AG04449 (cell line): ENCODE data around the gene SH3RF2.

Experiments
- CTCF ChIA-PET: fragments of 350-600 bp; formaldehyde crosslinking; extraction: SDS; loops from one replicate; lab custom pipeline; 2021; ENCODE audit warnings: antibody characterized with exemption; lab: Yijun Ruan, JAX
- POLR2A ChIA-PET: fragments of 400-600, 350-600 bp; formaldehyde crosslinking; extraction: SDS; loops from one replicate; lab custom pipeline; 2020; ENCODE audit warnings: antibody characterized with exemption, inconsistent platforms; lab: Yijun Ruan, JAX
- DNase-seq: peaks from one replicate; pipeline ENCODE4 v3.0.0-alpha.2; 2010; ENCODE audit warnings: low read depth, low spot score
- H3K4me3 ChIP-seq: 2 replicates; pipeline ENCODE4 v1.5.1; 2011; ENCODE audit warnings: low read depth, mild to moderate bottlenecking, control low read depth, low read length
- CTCF ChIP-seq: IDR thresholded peaks from one replicate; pipeline ENCODE4 v1.5.1; 2011; ENCODE audit warnings: mild to moderate bottlenecking, moderate library complexity, low read length, control low read depth, inconsistent platforms; ENCODE audit not compliant: insufficient read depth; ENCODE audit errors: missing control alignments

The SH3RF2 gene

GRCh38 chr5:145918397-145918796, 18.0 kb upstream of the SH3RF2 start:
- no peak for TF ChIP-seq CTCF
- CTCF ChIA-PET = no interaction called here
- POLR2A ChIA-PET = no interaction called here

GRCh38 chr5:145919413-145919812, 17.0 kb upstream of the SH3RF2 start:
- no peak for DNase-seq
- no peak overlapping the region for H3K4me3 ChIP-seq
- ChIA-PET POLR2A (no interaction called here), CTCF (no interaction called here)
- no peak for TF ChIP-seq CTCF

More at GRCh38 chr5:145918397-145918796, 18.0 kb upstream of the SH3RF2 start:
- DNase-seq = no peak
- H3K4me3 ChIP-seq = no peak overlapping the region

GRCh38 chr5:145920542-145921210, 15.7 kb upstream of the SH3RF2 start:
- no peak for TF ChIP-seq CTCF
- CTCF ChIA-PET = interaction anchor here (1.1 kb wide), 1 partner anchor 12 kb away, joined by 3 read pairs; no protein-coding TSS in a partner anchor
- no peak overlapping the region for H3K4me3 ChIP-seq
- POLR2A ChIA-PET = no interaction called here
- DNase-seq = no peak

GRCh38 chr5:145921211-145921610, 15.2 kb upstream of the SH3RF2 start:
- no peak overlapping the region for H3K4me3 ChIP-seq
- POLR2A ChIA-PET = no interaction called here
- TF ChIP-seq CTCF = no peak
- CTCF ChIA-PET = interaction anchor here (1.1 kb wide), 1 partner anchor 13 kb away, joined by 3 read pairs; no protein-coding TSS in a partner anchor
- DNase-seq = no peak

- H3K4me3 ChIP-seq = no peak overlapping the region
- ChIA-PET POLR2A (no interaction called here), CTCF (interaction anchor here (0.6 to 1.1 kb wide), 2 partner anchors 13 to 21 kb away, joined by 3 read pairs; no protein-coding TSS in a partner anchor)
- no peak for TF ChIP-seq CTCF
- DNase-seq = no peak
Observed at GRCh38 chr5:145922059-145922458, 14.3 kb upstream of the SH3RF2 start.

- CTCF ChIA-PET = no interaction called here
- POLR2A ChIA-PET = no interaction called here
Observed at GRCh38 chr5:145923405-145923804, 13.0 kb upstream of the SH3RF2 start.

More at GRCh38 chr5:145923405-145923804, 13.0 kb upstream of the SH3RF2 start:
- DNase-seq = no peak
- no peak overlapping the region for H3K4me3 ChIP-seq
- TF ChIP-seq CTCF = no peak
